Caki2 (cell line): Measurements from ENCODE around the gene ZNF329. TPM values are rescaled to one million over a fixed set of nuclear protein-coding genes. Genes with fewer than 3 reads are reported as not detected.
A peak's percentile ranks its signal among the peaks of the same experiment; 100 is the strongest.
"Not testable (repeated sequence)": the region's sequence is repeated elsewhere in the genome, so short reads cannot be mapped to it uniquely, and the experiment has no call there.

Experiments
- DNase-seq: peaks from one replicate; pipeline ENCODE4 v3.0.0-alpha.2; 2015; ENCODE audit warnings: low read depth
- in situ Hi-C: cut with HindIII; loops from 2 replicates; pipeline ENCODE4 v1.10.0; 2016; ENCODE audit warnings: low sequenced_read_pairs, low pct_unique_long_range_greater_than_20kb, mixed read lengths
- total RNA-seq: library from RNA; depleted of rRNA; stranded (reverse); fragments of >200 nt; shearing (Covaris generic); gene quantifications from 2 replicates; pipeline ENCODE4 v1.2.3, GENCODE V29; 2014; ENCODE audit warnings: low replicate concordance; rRNA removed

The ZNF329 gene
- 18.7 and 23.9 TPM in 2 replicates for total RNA-seq

GRCh38 chr19:58150328-58150921 lies at the start of gene ZNF329:
ZNF329 (minus strand) TSS chr19:58150789; CDS start chr19:58129503, 21,286 bp downstream.
- peak; percentile 83 for DNase-seq
- in situ Hi-C loops = no loop called here

GRCh38 chr19:58196901-58197616 lies 46.5 kb upstream of the ZNF329 start:
- DNase-seq = peak; percentile 72
- in situ Hi-C loops = no loop called here

- DNase-seq = no peak
- in situ Hi-C loops = no loop called here
Measured at GRCh38 chr19:58183817-58184215, 33.2 kb upstream of the ZNF329 start.

GRCh38 chr19:58182989-58183816 lies 32.6 kb upstream of the ZNF329 start, which contains the start of gene ZNF274:
ZNF274 (plus strand) TSS chr19:58183061; CDS start chr19:58183966, 905 bp downstream.
- peak; percentile 96 for DNase-seq
- in situ Hi-C loops = no loop called here

GRCh38 chr19:58182577-58182988 lies 32.0 kb upstream of the ZNF329 start:
- DNase-seq = no peak
- in situ Hi-C loops = no loop called here

GRCh38 chr19:58181902-58182576 lies 31.4 kb upstream of the ZNF329 start:
- peak; percentile 67 for DNase-seq

GRCh38 chr19:58170860-58171259 lies 20.3 kb upstream of the ZNF329 start:
- DNase-seq = peak; percentile 29
- in situ Hi-C loops = no loop called here

More at GRCh38 chr19:58181902-58182576, 31.4 kb upstream of the ZNF329 start:
- in situ Hi-C loops = no loop called here

- in situ Hi-C loops = no loop called here
- DNase-seq = peak; percentile 27
Measured at GRCh38 chr19:58166708-58167280, 16.2 kb upstream of the ZNF329 start.

- DNase-seq = no peak
- in situ Hi-C loops = no loop called here
Measured at GRCh38 chr19:58166268-58166667, 15.7 kb upstream of the ZNF329 start.

- no peak for DNase-seq
- in situ Hi-C loops = no loop called here
Measured at GRCh38 chr19:58157045-58157728, 6.6 kb upstream of the ZNF329 start.

- peak; percentile 93 for DNase-seq
- in situ Hi-C loops = no loop called here
Measured at GRCh38 chr19:58154679-58155648, 4.4 kb upstream of the ZNF329 start.

- in situ Hi-C loops = no loop called here
- DNase-seq = no peak
Measured at GRCh38 chr19:58154287-58154678, 3.7 kb upstream of the ZNF329 start.

- no peak for DNase-seq
- in situ Hi-C loops = no loop called here
Measured at GRCh38 chr19:58153386-58153785, 2.8 kb upstream of the ZNF329 start.

- DNase-seq, in situ Hi-C loops: not testable (repeated sequence)
Measured at GRCh38 chr19:58147475-58147874, 3.1 kb downstream of the ZNF329 start.

- no peak for DNase-seq
- in situ Hi-C loops = no loop called here
Measured at GRCh38 chr19:58145849-58146248, 4.7 kb downstream of the ZNF329 start.

GRCh38 chr19:58134244-58134643 lies 16.3 kb downstream of the ZNF329 start:
- no peak for DNase-seq
- in situ Hi-C loops = no loop called here
